GM12892 (cell line): ENCODE measurements around the gene PRSS16.
"Not testable (repeated sequence)": the region's sequence is repeated elsewhere in the genome, so short reads cannot be mapped to it uniquely, and the experiment has no call there.

ENCODE experiments used
- DNase-seq: peaks from one replicate; pipeline ENCODE4 v3.0.0; 2011; ENCODE audit not compliant: insufficient read length
- FAIRE-seq: peaks from 2 replicates; lab custom pipeline; 2011; peaks lifted over from hg19 to GRCh38; lab: Jason Lieb, UNC
- POLR2A ChIP-seq: IDR thresholded peaks from 2 replicates; pipeline ENCODE4 v1.6.1; 2011; ENCODE audit warnings: low read depth, low read length, control low read depth
- POLR2AphosphoS5 ChIP-seq: IDR thresholded peaks from 2 replicates; pipeline ENCODE4 v1.6.1; 2011; ENCODE audit warnings: low read depth, low read length, control low read depth
- TAF1 ChIP-seq: IDR thresholded peaks from 2 replicates; pipeline ENCODE4 v1.6.1; 2011; ENCODE audit warnings: low read depth, mild to moderate bottlenecking, control low read depth, low read length, borderline replicate concordance

PRSS16 gene

DNA sequence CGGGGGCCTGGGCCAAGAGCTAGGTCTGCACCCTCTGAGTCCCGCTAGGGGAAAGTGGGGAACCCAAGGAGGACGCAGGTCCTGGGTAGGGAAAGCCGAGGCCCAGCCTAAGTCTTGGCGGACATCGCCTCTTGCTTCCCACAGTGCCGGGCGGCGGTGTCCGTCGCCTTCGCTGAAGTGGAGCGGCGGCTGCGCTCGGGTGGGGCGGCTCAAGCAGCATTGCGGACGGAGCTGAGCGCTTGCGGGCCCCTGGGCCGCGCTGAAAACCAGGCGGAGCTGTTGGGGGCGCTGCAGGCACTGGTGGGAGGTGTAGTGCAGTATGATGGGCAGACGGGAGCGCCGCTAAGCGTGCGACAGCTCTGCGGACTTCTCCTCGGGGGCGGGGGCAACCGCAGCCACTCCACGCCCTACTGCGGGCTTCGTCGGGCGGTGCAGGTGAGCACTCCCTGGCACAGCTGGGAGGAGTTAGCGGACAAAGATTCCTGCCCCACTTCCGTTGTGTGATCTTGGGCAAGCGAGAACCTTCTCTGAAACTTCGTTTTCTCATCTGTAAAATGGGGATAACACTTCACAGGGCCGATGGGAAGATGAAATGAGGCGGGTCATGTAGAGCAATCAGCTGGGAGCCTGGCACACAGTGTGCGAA lies 4.2 kb downstream of the PRSS16 start:
- DNase-seq (peak; percentile 77), FAIRE-seq (peak; percentile 93)
- TF ChIP-seq POLR2AphosphoS5 (no peak), POLR2A (no peak), TAF1 (no peak)

DNA sequence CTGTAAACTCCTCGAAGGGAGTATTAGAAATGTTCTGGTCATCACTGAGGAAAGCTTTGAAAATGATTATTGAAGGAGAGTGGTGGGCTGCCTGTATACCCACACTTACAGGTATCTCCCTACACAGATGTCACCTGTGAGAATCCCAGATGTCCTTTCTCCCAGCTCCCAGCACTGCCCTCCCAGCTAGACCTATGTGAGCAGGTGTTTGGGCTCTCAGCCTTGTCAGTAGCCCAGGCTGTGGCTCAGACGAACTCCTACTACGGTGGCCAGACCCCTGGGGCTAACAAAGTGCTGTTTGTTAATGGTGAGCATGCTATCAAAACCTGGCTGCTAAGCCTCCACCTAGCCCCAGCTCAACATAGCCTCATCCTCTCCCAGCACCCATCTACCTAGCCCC lies 7.1 kb downstream of the PRSS16 start:
- no peak for FAIRE-seq
- DNase-seq, result no peak
- no peak for TF ChIP-seq TAF1
- TF ChIP-seq POLR2A, result no peak
- no peak for TF ChIP-seq POLR2AphosphoS5

DNA sequence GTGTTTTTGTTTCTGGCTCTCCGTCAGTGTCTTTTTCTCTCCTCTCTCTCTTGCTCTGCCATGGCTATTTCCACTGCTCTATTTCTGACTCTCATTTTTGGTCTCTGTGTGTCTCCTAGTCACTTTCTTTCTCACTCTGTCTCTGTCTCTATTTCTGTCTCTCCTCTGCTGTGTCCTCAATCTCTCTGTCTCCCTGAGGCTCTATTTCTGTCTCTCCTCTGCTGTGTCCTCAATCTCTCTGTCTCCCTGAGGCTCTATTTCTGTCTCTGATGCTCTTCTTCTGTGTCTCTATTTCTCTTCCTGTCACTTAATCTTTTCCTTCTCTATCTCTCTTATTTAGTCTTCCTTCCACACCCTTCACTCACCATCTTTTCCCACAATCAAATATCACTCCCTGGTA lies 8.4 kb downstream of the PRSS16 start:
- DNase-seq, result no peak
- no peak for TF ChIP-seq POLR2A
- TF ChIP-seq TAF1, result no peak
- no peak for TF ChIP-seq POLR2AphosphoS5
- FAIRE-seq, result no peak

DNA sequence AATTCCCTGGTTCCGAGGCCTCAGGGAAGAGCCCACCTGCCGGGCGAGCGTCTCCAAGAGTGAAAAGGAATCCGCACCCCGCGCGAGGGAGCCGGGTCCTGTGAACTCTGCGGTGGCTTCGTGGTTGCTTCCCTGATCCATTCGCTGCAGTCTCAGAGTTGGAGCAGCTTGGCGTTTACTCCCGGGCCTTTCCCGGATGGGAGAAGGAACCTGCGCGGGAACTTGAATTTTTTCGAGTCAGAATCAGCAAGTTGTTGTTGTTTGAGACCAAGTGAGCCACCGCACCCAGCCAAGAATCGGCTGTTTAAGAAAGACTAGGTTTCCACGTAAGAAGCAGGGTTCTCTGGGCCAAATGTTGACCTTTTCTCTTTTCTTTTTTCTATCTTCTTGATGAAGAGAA lies 12.9 kb downstream of the PRSS16 start:
- no peak for DNase-seq

DNA sequence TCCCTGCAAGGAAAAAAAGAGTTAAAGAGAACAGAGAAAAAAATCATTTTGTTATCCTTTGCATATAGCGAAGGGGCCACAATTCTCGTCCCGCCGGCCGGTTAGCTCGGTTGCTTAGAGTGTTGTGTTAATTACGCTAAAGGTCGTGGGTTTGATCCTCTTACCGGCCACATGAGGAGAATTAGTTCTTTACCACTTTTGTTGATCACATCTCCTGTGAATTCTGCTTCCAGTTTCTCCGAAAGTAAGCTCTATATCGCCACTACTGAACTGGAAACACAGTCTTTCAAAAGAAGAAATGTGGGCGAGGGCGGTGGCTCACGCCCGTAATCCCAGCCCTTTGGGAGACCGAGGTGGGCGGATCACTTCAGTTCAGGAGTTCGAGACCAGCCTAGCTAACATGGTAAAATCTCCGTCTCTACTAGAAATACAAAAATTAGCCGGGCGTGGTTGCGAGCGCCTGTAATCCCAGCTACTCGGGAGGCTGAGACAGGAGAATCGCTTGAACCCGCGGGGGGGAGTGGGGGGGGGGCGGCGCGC lies 13.4 kb downstream of the PRSS16 start:
- DNase-seq (no peak), FAIRE-seq (no peak)
- no peak for TF ChIP-seq POLR2A

More for the DNA sequence above, 12.9 kb downstream of the PRSS16 start:
- FAIRE-seq, result no peak
- no peak for TF ChIP-seq TAF1
- TF ChIP-seq POLR2A, result no peak
- TF ChIP-seq POLR2AphosphoS5, result no peak

DNA sequence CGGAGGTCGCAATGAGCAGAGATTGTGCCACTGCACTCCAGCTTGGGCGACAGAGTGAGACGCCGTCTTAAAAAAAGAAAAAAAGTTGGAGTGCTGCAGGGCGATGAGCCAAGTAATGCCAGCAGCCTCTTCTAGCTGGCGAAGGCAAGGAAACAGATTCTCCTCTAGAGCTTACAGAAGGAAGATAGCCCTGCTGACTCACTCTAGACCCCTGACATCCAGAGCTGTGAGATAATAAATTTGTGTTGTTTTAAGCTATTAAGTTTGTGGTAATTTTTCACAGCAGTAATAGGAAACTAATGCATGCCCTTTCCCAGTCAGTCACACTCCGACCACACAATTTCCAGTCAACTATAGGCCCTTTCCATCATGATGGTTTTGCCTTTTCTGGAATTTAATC lies 16.4 kb downstream of the PRSS16 start:
- DNase-seq, result no peak
- TF ChIP-seq TAF1, result no peak
- no peak for TF ChIP-seq POLR2A
- no peak for TF ChIP-seq POLR2AphosphoS5
- FAIRE-seq, result no peak

DNA sequence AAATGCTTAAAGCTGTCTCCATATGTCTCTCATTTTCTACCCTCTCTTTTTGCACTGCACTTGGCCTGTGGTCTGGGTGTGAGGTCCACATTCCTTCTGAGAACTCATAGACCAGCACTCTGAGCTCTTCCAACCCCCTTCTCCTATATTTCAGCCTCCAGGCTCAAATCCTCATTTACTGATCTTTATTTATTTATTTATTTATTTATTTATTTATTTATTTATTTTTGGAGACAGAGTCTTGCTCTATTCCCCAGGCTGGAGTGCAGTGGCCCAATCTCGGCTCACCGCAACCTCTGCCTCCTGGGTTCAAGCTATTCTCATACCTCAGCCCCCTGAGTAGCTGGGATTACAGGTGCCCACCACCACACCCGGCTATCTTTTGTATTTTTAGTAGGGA lies 19.5 kb downstream of the PRSS16 start:
- not testable (repeated sequence) for FAIRE-seq, DNase-seq

DNA sequence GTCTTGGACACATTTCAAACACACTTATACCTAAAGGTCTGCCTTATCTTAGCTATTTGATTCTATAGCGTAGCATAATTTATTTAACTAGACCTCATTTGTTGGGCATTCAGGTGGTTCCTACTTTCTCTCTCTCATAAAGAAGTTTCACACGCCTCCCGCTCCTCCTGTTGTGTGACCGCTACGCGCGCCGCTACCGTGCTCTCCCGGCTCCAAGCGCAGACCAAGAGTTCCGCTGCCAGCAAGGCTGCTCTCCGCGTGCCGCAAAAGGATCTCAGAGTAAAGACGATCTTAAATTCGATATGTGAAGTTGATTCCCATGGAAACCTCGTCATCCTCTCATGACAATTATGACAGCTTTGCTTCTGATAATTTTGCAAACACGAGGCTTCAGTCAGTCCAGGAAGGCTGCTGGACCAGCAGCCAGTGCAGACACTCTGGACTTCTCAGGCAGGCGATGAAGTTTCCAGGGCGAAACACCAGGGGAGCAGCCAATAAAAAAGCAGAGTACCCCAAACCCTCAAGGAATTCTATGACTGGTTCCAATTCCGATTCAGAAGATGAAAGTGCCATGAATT lies 20.4 kb downstream of the PRSS16 start:
- FAIRE-seq (no peak), DNase-seq (no peak)
- no peak for TF ChIP-seq POLR2A
- no peak for TF ChIP-seq TAF1

DNA sequence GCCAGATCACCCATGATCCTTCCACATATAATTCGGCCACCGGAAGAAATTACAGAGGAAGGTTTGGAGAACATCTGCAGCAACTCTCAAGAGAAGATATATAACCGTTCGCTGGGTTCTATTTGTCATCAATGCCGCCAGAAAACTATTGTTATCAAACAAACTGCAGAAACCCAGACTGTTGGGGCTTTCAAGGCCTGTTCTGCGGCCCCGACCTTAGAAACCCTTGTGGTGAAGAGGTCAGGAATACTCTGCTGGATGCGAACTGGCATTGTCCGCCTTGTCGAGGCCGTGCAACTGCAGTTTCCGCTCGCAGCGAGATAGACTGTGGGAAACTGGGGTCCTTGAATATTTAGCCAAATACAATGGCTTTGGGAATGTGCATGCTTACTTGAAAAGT lies 21.3 kb downstream of the PRSS16 start:
- no peak for FAIRE-seq
- TF ChIP-seq POLR2AphosphoS5, result no peak
- TF ChIP-seq POLR2A, result no peak
- no peak for TF ChIP-seq TAF1
- no peak for DNase-seq

DNA sequence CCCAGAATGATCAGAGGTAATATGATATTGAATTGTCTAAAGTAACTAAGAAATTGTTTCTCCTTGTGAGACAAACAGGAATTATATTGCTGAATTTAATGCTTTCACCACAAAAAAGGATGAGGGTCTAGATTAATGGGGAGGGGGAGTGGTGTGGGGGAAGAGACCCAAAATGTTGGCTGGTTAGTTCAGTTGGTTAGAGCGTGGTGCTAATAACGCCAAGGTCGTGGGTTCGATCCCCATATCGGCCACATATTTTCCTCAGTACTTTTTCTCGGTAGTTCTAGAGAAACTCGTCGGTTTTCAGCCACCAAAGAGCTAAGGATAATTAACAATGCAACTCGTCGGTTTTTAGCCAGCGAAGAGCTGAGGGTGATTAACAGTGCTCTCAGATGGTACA lies 26.3 kb downstream of the PRSS16 start:
- DNase-seq (no peak), FAIRE-seq (no peak)
- TF ChIP-seq POLR2A, result no peak
- TF ChIP-seq TAF1, result no peak
- no peak for TF ChIP-seq POLR2AphosphoS5

DNA sequence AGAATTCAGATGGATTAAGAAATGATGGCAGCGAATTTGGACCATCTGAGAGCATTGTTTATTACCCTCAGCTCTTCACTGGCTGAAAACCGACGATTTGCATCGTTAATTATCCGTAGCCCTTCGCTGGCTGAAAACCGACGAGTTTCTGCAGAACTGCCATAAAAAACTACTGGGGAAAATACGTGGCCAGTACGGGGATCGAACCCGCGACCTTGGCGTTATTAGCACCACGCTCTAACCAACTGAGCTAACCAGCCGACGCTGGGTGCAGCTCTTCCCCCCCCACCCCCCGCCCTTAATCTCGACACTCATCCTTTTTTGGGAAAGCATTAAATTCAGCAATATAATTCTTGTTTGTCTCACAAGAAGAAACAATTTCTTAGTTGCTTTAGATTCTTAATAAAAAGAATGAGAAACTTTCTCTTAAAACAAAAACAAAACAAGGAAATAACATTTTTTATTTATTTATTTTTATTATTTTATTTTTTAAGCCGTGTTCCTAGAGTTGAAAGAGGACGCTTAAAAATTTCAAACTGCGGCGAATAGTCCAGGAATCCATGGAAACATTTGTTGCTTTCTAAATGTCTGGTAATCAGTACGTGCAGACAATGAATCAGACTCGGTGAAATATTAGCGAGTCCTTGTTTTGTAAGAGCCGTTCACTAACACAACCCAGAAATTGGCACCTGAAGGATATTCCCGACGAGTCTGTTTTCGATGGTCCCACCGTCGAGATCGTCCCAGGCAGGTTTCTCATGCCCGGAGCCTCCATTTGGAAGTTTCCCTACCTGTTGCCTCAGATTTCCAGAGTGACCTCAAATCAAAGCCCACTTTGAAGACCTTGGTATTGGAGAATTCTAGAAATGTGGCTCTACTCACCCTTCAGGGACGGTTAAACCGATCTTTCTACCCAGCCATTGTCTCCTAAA lies 27.8 kb downstream of the PRSS16 start:
- DNase-seq, result no peak

More for the DNA sequence above, 27.8 kb downstream of the PRSS16 start:
- no peak for TF ChIP-seq TAF1
- no peak for FAIRE-seq
